NCI-H1092 (cell line): Measurements from ENCODE around the gene MEIS2.

ENCODE experiments used
- DNase-seq: peaks from one replicate; lab custom pipeline; 2025; lab: John Stamatoyannopoulos, UW

The MEIS2 gene

GRCh38 chr15:36879568-36880222, 220.7 kb downstream of the MEIS2 start:
- no peak for DNase-seq

GRCh38 chr15:36878684-36879262, 221.6 kb downstream of the MEIS2 start:
- DNase-seq, result no peak

DNA sequence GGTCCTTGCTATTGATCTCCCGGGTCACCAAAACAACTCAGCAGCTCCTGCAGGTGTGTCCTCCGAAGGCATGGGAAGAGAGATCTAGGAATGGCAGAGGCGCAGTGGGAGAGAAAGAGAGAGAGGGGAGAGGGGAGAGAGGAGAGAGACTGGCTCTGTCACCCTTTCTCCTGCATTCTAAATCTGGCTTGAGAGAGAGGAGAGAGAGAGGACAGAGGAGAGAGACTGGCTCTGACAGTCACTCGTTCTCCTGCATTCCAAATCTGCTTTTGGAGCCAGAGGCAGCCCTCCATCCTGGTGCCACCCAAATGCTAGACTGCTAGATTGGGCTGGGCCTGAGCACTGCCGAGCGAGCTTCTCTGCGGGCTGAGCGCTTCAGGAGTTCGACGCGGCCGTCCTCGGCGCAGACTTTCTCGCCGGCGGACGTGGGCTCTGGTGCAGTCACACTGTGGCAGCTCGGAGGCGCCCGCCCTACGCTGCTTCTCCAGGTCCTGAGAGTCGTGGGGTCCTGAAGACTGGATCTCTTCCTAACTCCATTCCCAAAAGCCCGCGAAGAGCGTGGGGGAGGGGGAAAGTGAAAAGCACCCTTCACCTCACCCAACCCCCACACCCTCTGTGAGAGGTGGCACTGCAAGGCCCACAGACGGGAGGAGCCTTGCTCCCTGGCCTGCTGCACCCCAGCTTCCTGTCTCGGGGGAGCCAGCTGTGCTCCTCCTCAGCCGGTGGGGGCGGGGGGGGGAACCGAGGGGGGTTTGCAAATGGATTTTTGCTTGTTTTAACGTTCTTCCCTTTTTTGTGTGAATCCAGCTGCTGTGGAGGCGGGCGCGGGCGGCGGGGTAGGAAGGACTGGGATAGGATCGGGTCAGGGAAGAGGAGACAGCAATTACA, 222.3 kb downstream of the MEIS2 start:
- no peak for DNase-seq

- DNase-seq, result no peak
Measured at GRCh38 chr15:36877294-36877693, 223.1 kb downstream of the MEIS2 start.

DNA sequence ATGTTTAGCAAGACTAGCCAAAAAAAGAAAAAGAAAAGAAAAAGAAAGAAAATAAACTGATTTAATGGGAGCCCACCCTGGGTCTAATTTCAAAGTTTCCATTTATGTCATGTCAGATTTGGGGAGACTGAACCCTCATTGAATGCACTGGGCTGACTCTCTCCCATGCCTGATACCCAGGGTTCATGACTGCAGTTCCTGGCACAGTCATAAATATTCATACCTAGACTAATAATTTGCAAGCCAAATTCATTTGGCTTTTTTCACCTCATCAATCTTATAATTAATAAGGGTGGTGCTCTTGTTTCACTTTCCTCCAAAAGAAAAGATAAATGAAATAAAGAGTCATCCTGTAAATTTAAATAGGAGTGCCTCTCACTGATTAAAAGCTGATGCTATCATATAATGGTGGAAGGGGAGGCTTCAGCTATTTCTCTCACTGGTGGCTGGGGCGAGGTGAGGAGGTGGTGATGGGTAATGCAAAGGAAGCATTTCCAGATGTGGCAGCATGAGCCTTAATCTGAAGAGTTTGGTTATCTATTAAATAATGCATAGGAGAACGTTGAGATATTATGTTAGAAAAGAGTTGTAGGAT, 224.5 kb downstream of the MEIS2 start:
- no peak for DNase-seq

- DNase-seq, result no peak
Measured at GRCh38 chr15:36874930-36875329, 225.4 kb downstream of the MEIS2 start.

- DNase-seq, result no peak
Measured at GRCh38 chr15:36867436-36867835, 232.9 kb downstream of the MEIS2 start.

- DNase-seq, result no peak
Measured at GRCh38 chr15:36866896-36867295, 233.5 kb downstream of the MEIS2 start.

DNA sequence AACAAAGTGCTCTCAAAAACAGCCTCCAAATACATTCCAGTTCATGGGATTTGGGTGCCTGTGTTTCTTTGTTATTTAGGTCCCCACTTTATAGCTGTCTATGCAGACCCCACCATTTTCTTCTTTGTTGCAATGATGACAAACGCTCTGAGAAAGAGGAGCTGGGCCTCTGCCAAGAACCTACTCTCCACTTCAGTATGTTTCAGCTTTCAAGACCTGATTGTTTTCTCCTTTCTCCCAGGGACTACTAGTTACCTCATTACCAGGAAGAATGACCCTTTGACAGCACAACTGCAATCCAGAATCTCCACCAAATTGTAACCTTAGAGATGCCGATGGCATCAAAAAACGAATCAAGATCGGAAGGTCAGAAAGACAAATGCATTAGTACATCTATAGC, 236.8 kb downstream of the MEIS2 start:
- no peak for DNase-seq

GRCh38 chr15:36860792-36861191, 239.6 kb downstream of the MEIS2 start:
- no peak for DNase-seq

- DNase-seq, result no peak
Measured at GRCh38 chr15:36858423-36858822, 241.9 kb downstream of the MEIS2 start.

GRCh38 chr15:36856339-36856973, 243.9 kb downstream of the MEIS2 start:
- DNase-seq, result no peak

- no peak for DNase-seq
Measured at GRCh38 chr15:36850864-36851263, 249.5 kb downstream of the MEIS2 start.

DNA sequence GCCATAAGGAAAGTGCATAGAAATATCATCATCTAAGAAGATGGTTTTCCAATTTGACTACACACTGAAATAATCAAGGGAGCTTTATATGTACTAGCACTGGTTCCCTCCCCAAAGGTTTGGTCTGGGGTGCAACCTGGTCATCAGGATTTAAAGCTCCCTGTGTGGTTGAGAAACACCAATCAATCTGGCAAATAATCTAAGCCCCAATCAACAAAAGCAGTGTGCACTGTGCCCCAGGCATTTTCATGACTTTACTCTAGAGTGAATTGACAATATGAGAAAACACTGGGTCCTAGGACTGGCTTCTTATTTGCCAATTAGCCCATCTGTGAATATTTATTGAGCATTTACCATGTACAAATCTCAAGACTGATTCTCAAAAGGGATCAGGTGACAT, 255.1 kb downstream of the MEIS2 start:
- no peak for DNase-seq

DNA sequence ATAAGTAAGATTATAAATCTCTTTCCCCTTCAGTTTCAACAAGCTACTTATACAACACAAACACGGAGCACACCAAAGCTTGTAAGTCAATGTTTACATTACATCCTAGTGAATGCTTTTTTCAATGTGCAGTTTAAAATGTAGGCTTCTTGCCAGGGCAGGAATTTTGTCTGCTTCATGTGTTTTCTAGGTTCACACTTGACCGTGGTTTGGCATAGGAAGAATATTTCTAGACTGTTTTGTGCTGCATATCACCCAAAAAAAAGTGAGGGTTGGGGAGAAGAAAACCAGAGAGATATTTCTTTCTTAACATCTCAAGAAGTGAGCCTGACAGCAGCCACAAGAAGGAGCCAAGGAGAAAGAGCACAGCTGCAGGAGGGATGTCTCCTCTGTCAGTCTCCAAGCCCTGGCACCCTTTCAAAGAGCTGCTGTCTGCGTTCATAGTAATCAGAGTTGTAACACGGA, 255.8 kb downstream of the MEIS2 start:
- DNase-seq, result no peak

GRCh38 chr15:36843822-36844221, 256.5 kb downstream of the MEIS2 start:
- no peak for DNase-seq

DNA sequence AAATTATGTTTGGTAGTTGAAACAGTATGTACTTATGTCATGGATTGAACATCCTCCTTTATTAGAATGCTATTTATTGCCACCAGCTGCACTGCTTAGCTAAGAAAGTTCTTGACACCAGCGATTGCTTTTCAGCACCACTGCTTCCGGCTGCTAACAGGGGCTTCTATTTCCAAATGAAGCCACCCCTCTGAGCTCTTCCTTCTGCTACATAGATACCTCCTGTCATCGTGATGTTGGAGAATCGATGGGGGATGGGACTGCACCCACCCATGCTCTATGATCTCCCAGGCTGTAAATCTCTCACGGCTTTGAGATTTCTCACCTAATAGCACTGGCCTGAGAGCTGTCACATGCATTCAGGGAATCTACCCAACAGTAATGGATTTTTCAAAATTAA, 259.2 kb downstream of the MEIS2 start:
- DNase-seq, result no peak
